PC-3 (cell line): ENCODE data around the gene EHD4. TPM values are rescaled to one million over a fixed set of nuclear protein-coding genes. Genes with fewer than 3 reads are reported as not detected.
A peak's percentile ranks its signal among the peaks of the same experiment; 100 is the strongest.

Experiments used
- ATAC-seq: fragments of 200-7000 bp; cut with Tn5 transposase; 2 replicates; pipeline ENCODE4 v1.9.1; 2020; ENCODE audit warnings: mild to moderate bottlenecking, moderate library complexity
- BruUV-seq: library from RNA; stranded (reverse); fragments of 400-500 nt; replicated peaks from 2 replicates; lab custom pipeline; 2021; lab: Mats Ljungman, UMichigan
- CTCF ChIA-PET: fragments of 300-600 bp; sonication (Branson Sonifier 250); formaldehyde crosslinking; loops from one replicate; lab custom pipeline; 2022; ENCODE audit warnings: antibody characterized with exemption; lab: Charles Lee
- POLR2A ChIA-PET: fragments of 300-600 bp; sonication (Branson Sonifier 250); formaldehyde crosslinking; loops from one replicate; lab custom pipeline; 2022; ENCODE audit warnings: antibody characterized with exemption; ENCODE audit not compliant: unreplicated experiment; lab: Charles Lee
- DNase-seq: peaks from one replicate; pipeline ENCODE4 v3.0.0-alpha.2; 2015
- H2AFZ ChIP-seq: fragments of 300-600 bp; sonication (generic); 2 replicates; pipeline ENCODE4 v1.6.0; 2016; ENCODE audit warnings: antibody characterized with exemption, low read length
- H3F3A ChIP-seq: fragments of 300-600 bp; sonication (generic); one replicate; pipeline ENCODE4 v1.6.0; 2017; ENCODE audit warnings: antibody characterized with exemption, low read length, control low read depth, mild to moderate bottlenecking; ENCODE audit not compliant: unreplicated experiment
- H3K27ac ChIP-seq: fragments of 300-600 bp; sonication (generic); 2 replicates; pipeline ENCODE4 v1.5.1; 2016; ENCODE audit warnings: mild to moderate bottlenecking, low read length
- H3K27me3 ChIP-seq: fragments of 300-600 bp; sonication (generic); 2 replicates; pipeline ENCODE4 v1.6.1; 2016; ENCODE audit warnings: low read length, mixed read lengths
- H3K36me3 ChIP-seq: fragments of 300-600 bp; sonication (generic); 2 replicates; pipeline ENCODE4 v1.6.1; 2016; ENCODE audit warnings: low read depth, mixed run types, low read length, mixed read lengths
- H3K4me1 ChIP-seq: fragments of 300-600 bp; sonication (generic); 2 replicates; pipeline ENCODE4 v1.5.1; 2016; ENCODE audit warnings: low read length; ENCODE audit not compliant: insufficient read depth
- H3K4me2 ChIP-seq: fragments of 300-600 bp; sonication (generic); 2 replicates; pipeline ENCODE4 v1.6.0; 2016; ENCODE audit warnings: low read length
- H3K4me3 ChIP-seq: fragments of 300-600 bp; sonication (generic); 2 replicates; pipeline ENCODE4 v1.5.1; 2016; ENCODE audit warnings: mild to moderate bottlenecking, low read length, mixed read lengths
- H3K79me2 ChIP-seq: fragments of 300-600 bp; sonication (generic); 2 replicates; pipeline ENCODE4 v1.6.1; 2017; ENCODE audit warnings: low read length, mixed read lengths
- H3K9ac ChIP-seq: fragments of 300-600 bp; sonication (generic); 2 replicates; pipeline ENCODE4 v1.6.0; 2016; ENCODE audit warnings: mild to moderate bottlenecking, low read length
- H3K9me2 ChIP-seq: fragments of 300-600 bp; sonication (generic); replicated peaks from 2 replicates; pipeline ENCODE4 v1.6.1; 2016; ENCODE audit warnings: mixed run types, low read length, mixed read lengths
- H3K9me3 ChIP-seq: fragments of 300-600 bp; sonication (generic); 2 replicates; pipeline ENCODE4 v1.6.1; 2016; ENCODE audit warnings: low read length, mixed read lengths
- H4K20me1 ChIP-seq: fragments of 300-600 bp; sonication (generic); 2 replicates; pipeline ENCODE4 v1.6.1; 2016; ENCODE audit warnings: low read length, mixed read lengths
- CTCF ChIP-seq: fragments of 300-600 bp; sonication (generic); conservative IDR thresholded peaks from 2 replicates; pipeline ENCODE4 v1.5.1; 2017; ENCODE audit warnings: antibody characterized with exemption, low read depth, mild to moderate bottlenecking, low read length
- EZH2 ChIP-seq: fragments of 300-600 bp; sonication (generic); IDR thresholded peaks from one replicate; pipeline ENCODE4 v1.6.1; 2017; ENCODE audit warnings: antibody characterized with exemption, mild to moderate bottlenecking, low read length; ENCODE audit not compliant: unreplicated experiment
- EZH2phosphoT487 ChIP-seq: fragments of 300-600 bp; sonication (generic); IDR thresholded peaks from 2 replicates; pipeline ENCODE4 v1.6.1; 2018; ENCODE audit warnings: mild to moderate bottlenecking, antibody characterized with exemption, low read length, borderline replicate concordance
- intact Hi-C: fragments of 100-400 bp; cut with micrococcal nuclease; formaldehyde crosslinking; loops from 2 replicates; pipeline ENCODE4 v1.9.0; 2023
- total RNA-seq: library from RNA; depleted of rRNA; stranded (reverse); fragments of >200 nt; gene quantifications from 2 replicates; pipeline ENCODE4 v1.2.3, GENCODE V29; 2014

EHD4 gene
- total RNA-seq, 1 experiment from 2014 or later: 57.8 TPM

DNA sequence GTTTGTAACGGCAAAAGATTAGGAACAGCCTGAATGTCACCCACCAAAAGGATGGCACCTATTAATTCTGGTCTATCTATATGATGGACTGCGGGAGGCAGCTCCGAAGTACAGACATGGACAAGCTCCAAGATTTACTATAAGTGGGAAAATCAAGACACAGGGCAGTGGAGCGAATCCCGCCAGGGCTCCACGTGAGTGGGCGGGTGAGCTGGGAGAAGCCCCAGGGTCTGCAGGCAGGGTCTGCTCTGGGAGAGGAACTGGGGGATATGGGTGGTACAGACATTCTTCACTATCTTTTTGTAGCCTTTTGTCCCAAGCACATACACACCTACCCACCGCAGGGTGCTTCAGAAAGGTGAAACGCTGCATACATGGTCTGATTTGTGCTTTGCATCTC lies 40.3 kb downstream of the EHD4 start:
- Histone ChIP-seq H3K27ac (peak overlapping the region; percentile 97), H3K9me2 (no peaks in the 10 kb centered on the region), H3K9ac (peak overlapping the region; percentile 87), H3K4me2 (no peak overlapping the region), H2AFZ (no peak overlapping the region), H3K4me3 (no peak overlapping the region), H3K9me3 (no peaks in the 10 kb centered on the region), H3K4me1 (peaks cover 91% of the 10 kb centered on the region), H3K36me3 (0 out of 2 replicates have a peak, but pooled peaks cover 5% of the 10 kb centered on the region), H3K79me2 (peaks cover 67% of the 10 kb centered on the region), H3K27me3 (no peaks in the 10 kb centered on the region), H3F3A (peaks cover 17% of the 10 kb centered on the region), H4K20me1 (no peaks in the 10 kb centered on the region)
- TF ChIP-seq EZH2 (no peak), EZH2phosphoT487 (no peak), CTCF (no peak)
- no peak for ATAC-seq
- no TSS peak for BruUV-seq
- ChIA-PET CTCF (no interaction called here), POLR2A (no interaction called here)
- intact Hi-C loops: no loop called here
- DNase-seq: no peak

- no peaks in the 10 kb centered on the region for H3K27me3 ChIP-seq
- CTCF ChIA-PET: interaction anchor here (0.9 kb wide), 1 partner anchor 42 kb away, joined by 5 read pairs; no protein-coding TSS in a partner anchor
- peaks cover 5% of the 10 kb centered on the region; the same call in 1 of the 2 replicates for H3K36me3 ChIP-seq
- POLR2A ChIA-PET: interaction anchor here (0.7 to 1.4 kb wide), 2 partner anchors 9 to 42 kb away, joined by 7 to 9 read pairs; partner anchors contain the start of gene EHD4
- no peak overlapping the region for H2AFZ ChIP-seq
- H3K79me2 ChIP-seq: peaks cover 67% of the 10 kb centered on the region
- peak overlapping the region; percentile 67 for H3K4me2 ChIP-seq
- no TSS peak for BruUV-seq
- H3F3A ChIP-seq: peaks cover 17% of the 10 kb centered on the region
- peaks cover 98% of the 10 kb centered on the region for H3K4me1 ChIP-seq
- peak overlapping the region; percentile 87 for H3K9ac ChIP-seq
- ATAC-seq (no peak), DNase-seq (no peak)
- H3K4me3 ChIP-seq: peak overlapping the region; percentile 12; the same call in 1 of the 2 replicates
- no peak for TF ChIP-seq EZH2phosphoT487
- TF ChIP-seq EZH2: no peak
- no peak for TF ChIP-seq CTCF
- intact Hi-C loops: loop anchor here (1.0 kb wide), 3 partner anchors 13 to 126 kb away; no protein-coding TSS in a partner anchor
- H4K20me1 ChIP-seq: no peaks in the 10 kb centered on the region
- H3K9me2 ChIP-seq: no peaks in the 10 kb centered on the region
- peak overlapping the region; percentile 97 for H3K27ac ChIP-seq
- no peaks in the 10 kb centered on the region for H3K9me3 ChIP-seq
Observed at GRCh38 chr15:41930867-41931222, 41.5 kb downstream of the EHD4 start.

- TF ChIP-seq CTCF: no peak; the same call in 1 of the 2 replicates
- TF ChIP-seq EZH2: no peak
- no peak for TF ChIP-seq EZH2phosphoT487
- Histone ChIP-seq H3K27me3 (no peaks in the 10 kb centered on the region), H3K4me3 (no peak overlapping the region; the same call in 1 of the 2 replicates), H3K9me2 (no peaks in the 10 kb centered on the region), H3K36me3 (peaks cover 8% of the 10 kb centered on the region), H3K9me3 (no peaks in the 10 kb centered on the region), H3K9ac (peak overlapping the region; percentile 87), H3K4me1 (peaks cover 93% of the 10 kb centered on the region), H3F3A (peaks cover 17% of the 10 kb centered on the region), H3K79me2 (peaks cover 67% of the 10 kb centered on the region), H3K4me2 (peak overlapping the region; percentile 67), H4K20me1 (no peaks in the 10 kb centered on the region), H3K27ac (peak overlapping the region; percentile 97), H2AFZ (no peak overlapping the region)
- peak; percentile 98 for DNase-seq
- BruUV-seq: no TSS peak
- intact Hi-C loops: loop anchor here (1.0 kb wide), 3 partner anchors 14 to 127 kb away; no protein-coding TSS in a partner anchor
- POLR2A ChIA-PET: interaction anchor here (0.7 to 1.4 kb wide), 2 partner anchors 10 to 42 kb away, joined by 7 to 9 read pairs; partner anchors contain the start of gene EHD4
- peak; percentile 47 for ATAC-seq
- CTCF ChIA-PET: interaction anchor here (0.9 kb wide), 1 partner anchor 43 kb away, joined by 5 read pairs; no protein-coding TSS in a partner anchor
Observed at GRCh38 chr15:41930221-41930866, 42.0 kb downstream of the EHD4 start.
